Activated CD4-positive, alpha-beta T cell treated with anti-CD3 and anti-CD28 coated beads, Interleukin-2, amount 10 ng/mL, durations not matched to agents 24 days and 14 days (primary cell): ENCODE results near the gene UTP11. TPM values are rescaled to one million over a fixed set of nuclear protein-coding genes. Genes with fewer than 3 reads are reported as not detected.
"Not testable (repeated sequence)": the region's sequence is repeated elsewhere in the genome, so short reads cannot be mapped to it uniquely, and the experiment has no call there.

Experiments used
- DNase-seq: peaks from one replicate; pipeline ENCODE4 v3.0.0; 2022
- H3K27ac Mint-ChIP-seq: one replicate; pipeline ENCODE4 v1.8.0; 2022; ENCODE audit warnings: mild to moderate bottlenecking, mixed read lengths
- H3K27me3 Mint-ChIP-seq: one replicate; pipeline ENCODE4 v1.8.0; 2022; ENCODE audit warnings: mixed read lengths
- H3K36me3 Mint-ChIP-seq: one replicate; pipeline ENCODE4 v1.8.0; 2022; ENCODE audit warnings: low read depth, mild to moderate bottlenecking, mixed read lengths
- H3K4me1 Mint-ChIP-seq: one replicate; pipeline ENCODE4 v1.8.0; 2021; ENCODE audit warnings: mixed read lengths
- H3K4me3 Mint-ChIP-seq: one replicate; pipeline ENCODE4 v1.8.0; 2022; ENCODE audit warnings: mild to moderate bottlenecking, moderate library complexity, mixed read lengths
- H3K9me3 Mint-ChIP-seq: one replicate; pipeline ENCODE4 v1.8.0; 2021; ENCODE audit warnings: mixed read lengths
- intact Hi-C: fragments of 100-400 bp; cut with micrococcal nuclease; formaldehyde crosslinking; loops from one replicate; pipeline ENCODE4 v1.15.1; 2023
- total RNA-seq: library from RNA; stranded (reverse); gene quantifications from 2 replicates; pipeline ENCODE4 v1.2.3, GENCODE V29; 2022

The UTP11 gene
- total RNA-seq, 1 donor from 2014 or later, result 99.5 TPM

DNA sequence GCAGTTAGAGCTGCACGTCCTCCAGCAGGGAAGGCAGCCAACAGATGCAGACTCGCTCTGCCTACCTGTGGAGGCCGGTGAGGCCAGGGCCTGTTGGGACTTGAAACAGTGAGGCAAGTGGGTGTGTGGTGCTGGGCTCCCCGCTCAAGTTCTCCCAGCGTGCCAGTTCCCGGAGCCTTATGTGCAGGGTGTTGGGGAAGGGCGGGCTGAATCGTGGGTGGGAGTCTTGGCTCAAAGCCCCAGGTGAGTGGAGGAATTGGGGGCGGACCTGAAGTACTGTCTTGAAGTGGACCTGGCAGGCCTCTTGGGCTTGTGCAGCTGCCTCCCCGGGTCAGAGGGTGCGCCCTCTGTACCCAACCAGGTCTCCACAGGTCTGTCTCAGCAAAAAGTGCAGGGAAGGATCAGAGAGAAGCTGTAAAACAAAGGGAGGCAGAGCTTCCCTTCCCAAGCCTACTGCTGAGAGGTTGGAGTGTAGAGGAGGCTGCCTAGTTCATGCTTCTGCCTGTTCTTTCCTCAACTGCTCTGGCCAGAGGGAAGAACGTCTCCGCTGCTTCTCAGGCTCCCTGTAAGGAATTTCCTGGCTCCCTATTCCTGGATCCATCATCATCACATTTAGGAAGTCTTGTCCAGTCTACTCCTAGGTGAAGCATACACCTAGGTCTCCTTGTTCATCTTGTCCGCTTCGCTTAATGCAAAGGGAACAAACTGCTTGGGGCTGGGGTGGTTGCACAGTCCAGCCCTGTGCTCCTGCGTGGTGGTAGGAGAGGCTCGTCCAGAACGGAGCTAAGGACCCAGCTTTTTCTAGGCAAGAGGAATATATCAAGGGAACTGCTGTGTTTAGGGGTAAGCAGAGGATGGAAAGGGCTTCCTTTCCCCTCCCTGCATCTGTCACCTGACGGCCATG is 14.9 kb downstream of the UTP11 start:
- H3K4me3 Mint-ChIP-seq, result peak overlapping the region; percentile 66
- no peaks in the 10 kb centered on the region for H3K9me3 Mint-ChIP-seq
- peaks cover 51% of the 10 kb centered on the region for H3K4me1 Mint-ChIP-seq
- H3K36me3 Mint-ChIP-seq, result peaks cover 37% of the 10 kb centered on the region
- H3K27me3 Mint-ChIP-seq, result no peaks in the 10 kb centered on the region
- H3K27ac Mint-ChIP-seq, result peak overlapping the region; percentile 95
- intact Hi-C loops, result loop anchor here (1.0 to 10.0 kb wide), 5 partner anchors 15 to 560 kb away; partner anchors contain the start of gene UTP11
- DNase-seq, result no peak

DNA sequence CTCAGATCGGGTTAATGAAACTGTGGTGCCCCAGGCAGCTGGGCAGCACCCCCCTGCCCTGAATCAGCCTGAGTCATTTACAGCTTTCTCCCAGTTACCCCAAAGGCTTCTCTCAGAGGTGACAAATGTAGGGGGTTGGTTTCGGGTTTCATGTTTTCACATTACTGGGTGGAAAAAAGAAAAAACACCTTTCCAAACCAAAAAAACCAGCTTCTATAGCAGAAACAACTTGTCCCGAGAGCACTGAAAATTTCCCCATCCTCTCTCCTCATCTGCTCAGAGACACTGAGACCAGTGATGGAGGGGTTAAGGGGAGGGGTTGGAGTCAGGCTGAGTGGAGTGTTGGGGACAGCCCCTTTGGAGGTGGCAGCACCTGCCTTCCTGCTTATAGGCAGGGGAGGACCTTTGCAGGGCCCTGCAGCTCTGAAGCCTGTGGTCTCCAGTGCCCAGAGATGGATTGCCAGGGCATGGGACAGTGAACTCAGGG is 15.6 kb downstream of the UTP11 start:
- peaks cover 51% of the 10 kb centered on the region for H3K4me1 Mint-ChIP-seq

DNA sequence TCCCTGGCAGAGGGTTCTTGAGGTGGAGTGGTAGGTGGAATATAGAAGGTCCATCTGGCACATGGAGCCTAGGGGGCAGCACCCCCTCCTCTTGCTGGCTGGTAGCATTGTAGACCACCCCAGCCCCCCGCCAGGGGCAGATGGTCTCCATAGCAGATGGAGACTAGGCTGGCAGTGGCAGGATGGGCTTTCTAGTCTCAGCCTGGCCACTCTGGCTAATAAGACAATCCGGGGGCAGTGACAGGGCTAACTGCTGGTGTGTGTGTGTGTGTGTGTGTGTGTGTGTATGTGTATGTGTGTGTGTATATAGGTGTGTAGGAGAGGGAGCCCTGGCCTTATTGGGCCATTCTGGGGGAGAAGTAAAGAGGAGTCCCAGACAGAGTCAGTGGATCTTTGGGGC is 16.1 kb downstream of the UTP11 start:
- H3K27me3 Mint-ChIP-seq, result no peaks in the 10 kb centered on the region
- intact Hi-C loops, result loop anchor here (1.0 to 10.0 kb wide), 4 partner anchors 16 to 559 kb away; partner anchors contain the start of gene UTP11
- H3K4me3 Mint-ChIP-seq, result peak overlapping the region; percentile 66
- H3K4me1 Mint-ChIP-seq, result peaks cover 51% of the 10 kb centered on the region
- peak overlapping the region; percentile 95 for H3K27ac Mint-ChIP-seq
- H3K36me3 Mint-ChIP-seq, result peaks cover 29% of the 10 kb centered on the region
- H3K9me3 Mint-ChIP-seq, result no peaks in the 10 kb centered on the region
- DNase-seq, result no peak

More for the DNA sequence above, 15.6 kb downstream of the UTP11 start:
- Mint-ChIP-seq H3K36me3 (peaks cover 31% of the 10 kb centered on the region), H3K27ac (peak overlapping the region; percentile 95), H3K4me3 (peak overlapping the region; percentile 66), H3K9me3 (no peaks in the 10 kb centered on the region), H3K27me3 (no peaks in the 10 kb centered on the region)
- intact Hi-C loops, result loop anchor here (1.0 to 10.0 kb wide), 4 partner anchors 16 to 559 kb away; partner anchors contain the start of gene UTP11
- DNase-seq, result peak; percentile 78

GRCh38 chr1:38029081-38029681 is 16.6 kb downstream of the UTP11 start:
- intact Hi-C loops, result loop anchor here (5.0 to 10.0 kb wide), 2 partner anchors 506 to 558 kb away; no protein-coding TSS in a partner anchor

GRCh38 chr1:38029685-38030511 is 17.4 kb downstream of the UTP11 start:
- Mint-ChIP-seq H3K27me3 (no peaks in the 10 kb centered on the region), H3K27ac (peak overlapping the region; percentile 95), H3K4me1 (peaks cover 54% of the 10 kb centered on the region), H3K4me3 (peak overlapping the region; percentile 66), H3K9me3 (no peaks in the 10 kb centered on the region), H3K36me3 (peaks cover 25% of the 10 kb centered on the region)
- DNase-seq, result peak; percentile 82
- intact Hi-C loops, result loop anchor here (1.0 to 10.0 kb wide), 3 partner anchors 17 to 557 kb away; no protein-coding TSS in a partner anchor

More at GRCh38 chr1:38029081-38029681, 16.6 kb downstream of the UTP11 start:
- Mint-ChIP-seq H3K4me3 (no peak overlapping the region), H3K4me1 (peaks cover 53% of the 10 kb centered on the region), H3K27ac (peak overlapping the region; percentile 95), H3K27me3 (no peaks in the 10 kb centered on the region), H3K36me3 (peaks cover 27% of the 10 kb centered on the region), H3K9me3 (no peaks in the 10 kb centered on the region)
- DNase-seq, result no peak

- H3K36me3 Mint-ChIP-seq, result peaks cover 16% of the 10 kb centered on the region
- H3K9me3 Mint-ChIP-seq, result no peaks in the 10 kb centered on the region
- intact Hi-C loops, result loop anchor here (1.0 kb wide), 1 partner anchor 16 kb away; no protein-coding TSS in a partner anchor
- H3K4me1 Mint-ChIP-seq, result peaks cover 51% of the 10 kb centered on the region
- H3K27ac Mint-ChIP-seq, result peak overlapping the region; percentile 95
- H3K4me3 Mint-ChIP-seq, result peak overlapping the region; percentile 66
- H3K27me3 Mint-ChIP-seq, result no peaks in the 10 kb centered on the region
- no peak for DNase-seq
These were observed 18.3 kb downstream of the UTP11 start for GRCh38 chr1:38030596-38031512.

GRCh38 chr1:38031513-38031866 is 19.0 kb downstream of the UTP11 start:
- intact Hi-C loops, result no loop called here
- no peak for DNase-seq
- Mint-ChIP-seq H3K9me3 (no peaks in the 10 kb centered on the region), H3K27ac (peak overlapping the region; percentile 69), H3K4me1 (peaks cover 50% of the 10 kb centered on the region), H3K4me3 (peak overlapping the region; percentile 28), H3K27me3 (no peaks in the 10 kb centered on the region), H3K36me3 (peaks cover 11% of the 10 kb centered on the region)

DNA sequence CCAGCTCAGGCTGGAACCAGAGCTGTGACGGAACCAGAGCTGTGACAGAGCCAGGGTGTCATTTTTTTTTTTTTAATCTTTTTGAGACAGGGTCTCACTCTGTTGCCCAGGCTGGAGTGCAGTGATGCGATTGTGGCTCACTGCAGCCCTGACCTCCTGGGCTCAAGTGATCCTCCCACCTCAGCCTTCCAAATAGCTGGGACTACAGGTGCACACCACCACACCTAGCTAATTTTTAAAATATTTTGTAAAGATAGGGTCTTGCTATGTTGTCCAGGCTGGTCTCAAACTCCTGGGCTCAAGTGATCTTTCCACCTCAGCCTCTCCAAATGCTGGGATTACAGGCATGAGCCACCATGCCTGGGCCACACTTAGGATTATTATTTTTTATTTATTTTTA is 20.5 kb downstream of the UTP11 start:
- H3K4me1 Mint-ChIP-seq, result peaks cover 36% of the 10 kb centered on the region
- H3K27ac Mint-ChIP-seq, H3K36me3 Mint-ChIP-seq, DNase-seq, H3K27me3 Mint-ChIP-seq, H3K9me3 Mint-ChIP-seq, H3K4me3 Mint-ChIP-seq, intact Hi-C loops: not testable (repeated sequence)

DNA sequence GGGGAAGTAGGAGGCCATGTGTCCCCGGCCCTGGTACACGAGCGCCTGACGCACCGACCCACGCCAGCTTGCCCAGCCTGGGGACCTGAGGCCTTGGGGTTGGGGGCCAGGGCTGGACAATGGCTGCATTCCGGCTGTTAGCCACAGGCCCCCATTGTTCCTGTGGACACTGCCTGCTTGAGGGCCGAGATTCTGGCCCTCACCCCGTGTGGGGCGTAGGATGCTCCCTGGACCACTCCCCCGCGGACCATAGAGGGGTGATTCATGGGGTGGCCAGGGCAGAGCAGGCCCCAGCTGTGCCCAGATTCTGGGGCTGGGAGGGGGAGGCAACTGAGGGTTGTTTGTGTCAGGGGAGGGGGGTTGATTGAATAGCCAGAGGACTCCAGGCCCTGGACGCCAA is 22.3 kb downstream of the UTP11 start:
- intact Hi-C loops, result no loop called here
- Mint-ChIP-seq H3K27ac (no peak overlapping the region), H3K36me3 (peaks cover 3% of the 10 kb centered on the region), H3K4me1 (peaks cover 20% of the 10 kb centered on the region), H3K9me3 (no peaks in the 10 kb centered on the region), H3K27me3 (peaks cover 3% of the 10 kb centered on the region), H3K4me3 (no peak overlapping the region)
- DNase-seq, result no peak

DNA sequence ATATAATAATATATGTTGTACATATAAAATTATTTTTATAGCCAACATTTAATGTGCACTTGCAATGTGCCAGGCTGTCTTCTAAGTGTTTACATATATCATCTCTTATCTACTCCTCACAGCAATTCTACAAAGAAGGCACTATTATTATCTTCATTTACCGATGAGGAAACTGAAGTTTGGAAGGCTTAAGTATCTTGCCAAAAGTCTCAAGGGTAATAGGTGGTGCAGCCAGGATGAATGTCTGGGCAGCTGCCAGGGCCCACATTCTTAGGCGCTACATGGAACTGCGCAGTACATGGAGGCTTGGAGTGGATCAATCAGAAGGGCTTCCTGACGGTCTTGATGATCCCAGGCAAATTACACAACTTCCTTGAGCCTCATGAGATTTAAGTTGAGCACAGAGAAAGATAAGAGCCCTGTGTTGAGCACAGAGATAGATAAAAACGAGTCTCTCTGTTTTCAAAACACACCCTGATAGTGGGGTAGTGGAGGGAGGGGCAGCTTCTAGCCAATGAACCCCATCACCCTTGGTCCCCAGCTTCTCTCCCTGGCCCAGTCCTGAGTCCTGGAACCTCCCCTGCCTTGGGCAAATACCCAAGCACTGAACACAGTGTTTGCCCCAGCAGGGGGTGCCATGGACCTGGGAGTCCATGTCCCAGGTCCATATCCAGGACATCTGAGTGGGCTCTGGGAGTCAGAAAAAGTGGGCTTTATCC is 24.8 kb downstream of the UTP11 start:
- intact Hi-C loops, result no loop called here
- no peak for DNase-seq
- Mint-ChIP-seq H3K36me3 (peaks cover 3% of the 10 kb centered on the region), H3K4me3 (no peak overlapping the region), H3K9me3 (no peaks in the 10 kb centered on the region), H3K4me1 (peaks cover 5% of the 10 kb centered on the region), H3K27ac (no peak overlapping the region), H3K27me3 (peaks cover 22% of the 10 kb centered on the region)

- no peaks in the 10 kb centered on the region for H3K9me3 Mint-ChIP-seq
- peaks cover 9% of the 10 kb centered on the region for H3K4me1 Mint-ChIP-seq
- intact Hi-C loops, result no loop called here
- no peak for DNase-seq
- H3K36me3 Mint-ChIP-seq, result peaks cover 3% of the 10 kb centered on the region
- H3K27ac Mint-ChIP-seq, result no peak overlapping the region
- peaks cover 35% of the 10 kb centered on the region for H3K27me3 Mint-ChIP-seq
- H3K4me3 Mint-ChIP-seq, result no peak overlapping the region
These were observed 26.3 kb downstream of the UTP11 start for GRCh38 chr1:38038861-38039260.
